Left cardiac atrium (tissue), 4 donors: ENCODE data around the gene DMRTC1. TPM values are rescaled to one million over a fixed set of nuclear protein-coding genes. Genes with fewer than 3 reads are reported as not detected.
"Not testable (repeated sequence)": the region's sequence is repeated elsewhere in the genome, so short reads cannot be mapped to it uniquely, and the experiment has no call there.

Source experiments
- ATAC-seq, 2 donors: fragments of 200-7000 bp; cut with Tn5 transposase; one replicate each; pipeline ENCODE4 v1.9.1; 2020; ENCODE audit warnings: mild to moderate bottlenecking in 2 of 2, moderate library complexity in 2 of 2
- DNase-seq: peaks from one replicate; pipeline ENCODE4 v3.0.0-alpha.2; 2020
- intact Hi-C, 2 donors: fragments of 100-400 bp; cut with DNase I; formaldehyde crosslinking; loops; one replicate each; pipeline versions ENCODE4 v1.14.1 to v1.15.1; 2022 to 2023
- long read RNA-seq: library from polyadenylated mRNA; unstranded; transcript quantifications from one replicate; pipeline ENCODE4 v2.0.0, GENCODE V29; 2021
- total RNA-seq, 2 donors: library from RNA; stranded (reverse); fragmentation: NEBNext Ultra II Directional; extraction: Animal tissue kit (Norgen Biotek cat#: 25700); gene quantifications; one replicate each; pipeline ENCODE4 v1.2.1, GENCODE V29; 2021
- donor health status: DM: no; HTN: yes; CAD: no.
- donor health status: DM: no; HTN: yes; CAD: no; lungs with severe emphysema.
- donor health status: DM: yes; HTN: yes; CAD: no.
- donor health status: Dilated cardiomyopathy.

Gene DMRTC1, protein sequence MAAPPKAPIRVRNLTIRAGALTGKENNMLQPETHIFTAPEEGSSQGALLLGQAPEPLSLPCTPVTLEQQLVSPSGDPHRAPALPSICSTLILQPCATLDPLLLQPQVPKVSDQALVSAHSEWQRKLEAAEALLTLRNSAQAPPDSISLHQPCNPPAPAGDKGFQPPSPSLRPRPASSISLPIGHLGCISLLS
- not detected for total RNA-seq
- long read RNA-seq = 0 reads

DNA sequence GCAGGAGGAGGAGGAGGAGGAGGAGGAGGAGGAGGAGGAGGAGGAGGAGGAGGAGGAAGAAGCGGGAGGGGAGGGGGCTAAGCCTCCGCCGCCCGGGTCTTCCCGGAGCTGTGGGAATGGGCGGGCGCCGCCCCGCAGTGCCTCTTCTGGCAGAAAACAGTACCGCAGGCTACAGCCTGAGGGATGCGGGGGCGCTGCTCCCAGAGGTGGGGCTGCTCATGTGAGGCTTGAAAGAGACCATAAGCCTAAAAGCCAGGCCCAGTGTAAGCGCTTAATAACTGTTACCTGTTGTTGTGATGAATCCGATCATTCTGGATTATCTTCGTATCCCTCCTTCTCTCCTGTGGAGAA, at the start of gene DMRTC1:
TSS of gene DMRTC1 (minus strand) at position 19 of the 351 bp plus-strand sequence. CDS start 68,143 bp downstream, outside the sequence.
- DNase-seq, intact Hi-C loops: not testable (repeated sequence)
- ATAC-seq = peak; percentile 61 to 90

DNA sequence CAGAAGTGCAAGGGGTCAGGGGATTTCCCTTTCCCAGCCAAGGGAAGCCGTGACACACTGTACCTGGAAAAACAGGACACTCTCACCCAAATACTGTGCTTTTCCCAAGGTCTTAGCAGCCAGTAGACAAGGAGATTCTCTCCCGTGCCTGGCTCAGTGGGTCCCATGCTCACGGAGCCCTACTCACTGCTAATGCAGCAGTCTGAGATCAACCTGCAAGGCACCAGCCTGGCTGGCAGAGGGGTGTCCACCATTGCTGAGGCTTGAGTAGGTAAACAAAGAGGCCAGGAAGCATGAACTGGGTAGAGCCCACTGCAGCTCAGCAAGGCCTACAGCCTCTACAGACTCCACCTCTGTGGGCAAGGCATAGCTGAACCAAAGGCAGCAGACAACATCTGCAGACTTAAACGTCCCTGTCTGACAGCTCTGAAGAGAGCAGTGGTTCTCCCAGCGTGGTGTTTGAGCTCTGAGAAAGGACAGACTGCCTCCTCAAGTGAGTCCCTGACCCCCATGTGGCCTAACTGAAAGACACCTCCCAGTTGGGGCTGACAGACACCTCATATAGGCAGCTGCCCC, 37.3 kb upstream of the DMRTC1 start:
- not testable (repeated sequence) for DNase-seq, ATAC-seq

DNA sequence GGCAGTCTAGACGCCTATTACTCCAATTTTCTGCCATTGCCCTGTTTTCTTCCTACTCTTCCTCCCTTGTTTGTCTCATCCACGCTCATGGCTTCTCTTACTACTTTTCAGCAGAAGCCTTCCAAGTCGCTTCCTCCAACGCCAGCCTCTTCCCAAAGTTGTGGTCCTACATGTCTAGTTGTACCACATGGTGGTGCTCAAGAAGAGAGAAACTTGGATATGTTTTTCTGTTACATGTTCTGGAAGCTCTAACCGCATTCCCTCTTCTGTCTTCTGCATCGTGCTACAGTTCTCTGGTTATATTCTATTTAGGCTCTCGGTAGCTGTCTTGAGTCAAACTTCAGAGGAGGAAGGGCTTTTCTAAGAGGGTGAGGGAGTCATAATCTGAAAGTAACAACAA, 31.2 kb upstream of the DMRTC1 start:
- intact Hi-C loops, ATAC-seq, DNase-seq: not testable (repeated sequence)

More for the DNA sequence above, 37.3 kb upstream of the DMRTC1 start:
- intact Hi-C loops = not testable (repeated sequence)

DNA sequence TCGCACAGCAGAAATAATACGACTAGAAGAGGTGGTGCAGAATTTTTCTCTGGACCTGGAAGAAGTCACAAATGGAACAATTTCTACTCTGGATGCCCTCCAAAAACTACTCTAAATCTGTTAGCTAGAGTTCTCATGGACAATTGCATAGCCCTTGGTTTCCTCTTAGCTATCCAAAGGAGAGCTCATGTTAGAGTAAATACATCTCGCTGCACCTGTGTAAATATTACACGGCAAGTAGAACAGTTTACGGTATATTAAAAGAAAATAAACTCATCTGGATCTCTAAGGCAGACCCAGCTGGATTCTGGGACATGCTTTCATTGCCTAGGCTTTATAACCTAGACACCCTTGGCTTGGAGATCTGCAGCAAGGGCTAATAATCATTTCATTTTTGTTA, 28.2 kb upstream of the DMRTC1 start:
- DNase-seq, intact Hi-C loops, ATAC-seq: not testable (repeated sequence)

DNA sequence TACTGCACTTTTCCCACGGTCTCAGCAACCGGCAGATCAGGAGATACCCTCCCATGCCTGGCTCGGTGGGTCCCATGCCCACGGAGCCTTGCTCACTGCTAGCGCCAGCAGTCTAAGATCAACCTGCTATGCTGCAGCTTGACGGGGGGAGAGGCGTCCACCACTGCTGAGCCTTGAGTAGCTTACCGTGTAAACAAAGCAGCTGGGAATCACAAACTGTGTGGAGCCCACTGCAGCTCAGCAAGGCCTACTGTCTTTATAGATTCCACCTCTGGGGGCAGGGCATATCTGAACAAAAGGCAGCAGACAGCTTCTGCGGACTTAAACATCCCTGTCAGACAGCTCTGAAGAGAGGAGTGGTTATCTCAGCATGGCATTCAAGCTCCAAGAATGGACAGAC, 16.3 kb upstream of the DMRTC1 start:
- DNase-seq, ATAC-seq, intact Hi-C loops: not testable (repeated sequence)

DNA sequence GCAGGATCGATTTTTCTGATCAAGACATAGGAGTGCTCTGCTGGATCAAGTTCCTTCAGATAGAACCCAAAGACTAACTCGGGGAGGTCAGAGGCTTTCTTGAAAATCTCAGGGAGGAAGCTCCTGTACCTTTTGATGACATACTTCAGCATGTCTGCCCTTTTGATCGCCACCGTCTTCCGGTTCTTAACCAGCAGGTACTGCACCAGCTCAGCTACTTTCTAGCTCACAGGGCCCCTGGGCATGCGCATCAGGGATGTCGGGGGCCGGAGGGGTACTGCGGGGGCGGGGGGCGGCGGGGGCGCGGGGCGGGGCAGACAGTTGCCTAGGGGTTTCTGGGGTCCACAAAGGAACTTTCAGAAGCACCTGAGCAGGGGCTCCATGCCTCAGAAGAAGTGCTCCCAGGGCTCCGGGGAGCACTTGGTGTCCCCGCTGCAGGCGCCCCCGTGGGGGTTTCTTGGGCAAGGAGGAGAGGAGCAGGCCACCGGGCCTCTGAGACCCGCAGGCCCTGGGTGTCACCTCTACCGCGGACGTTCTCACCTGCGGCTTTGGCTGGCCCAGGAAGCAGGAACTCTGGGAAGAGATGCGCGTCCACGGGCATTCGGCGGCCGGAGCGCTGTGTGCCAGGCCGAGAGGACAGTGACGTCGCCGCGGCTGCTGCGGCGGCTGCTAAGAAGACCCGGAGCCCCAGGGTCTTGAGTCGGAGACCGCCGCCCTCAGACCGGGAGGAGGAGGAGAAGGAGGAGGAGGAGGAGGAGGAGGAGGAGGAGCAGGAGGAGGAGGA, 410 bp downstream of the DMRTC1 start:
- DNase-seq, intact Hi-C loops: not testable (repeated sequence)
- peak; percentile 43 to 63 for ATAC-seq

DNA sequence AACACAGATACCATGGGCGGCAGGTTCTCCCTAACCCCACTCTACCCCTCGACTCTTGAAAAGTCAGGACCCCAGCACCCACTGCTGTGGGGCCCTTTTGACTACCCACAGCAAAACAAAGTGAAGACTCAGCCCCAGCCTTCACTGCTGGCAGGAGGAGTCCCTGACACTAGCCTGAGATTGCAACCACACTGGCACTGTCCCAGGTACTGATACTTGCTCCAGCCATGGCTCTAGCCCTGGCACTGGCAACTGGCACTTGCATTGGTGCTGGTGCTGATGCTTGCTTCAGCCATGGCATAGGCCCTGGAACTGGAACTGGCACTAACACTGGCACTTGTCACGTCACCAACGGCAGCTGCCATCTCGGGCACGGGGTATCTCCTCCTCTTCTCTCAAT, 1.4 kb downstream of the DMRTC1 start:
- DNase-seq, intact Hi-C loops, ATAC-seq: not testable (repeated sequence)

DNA sequence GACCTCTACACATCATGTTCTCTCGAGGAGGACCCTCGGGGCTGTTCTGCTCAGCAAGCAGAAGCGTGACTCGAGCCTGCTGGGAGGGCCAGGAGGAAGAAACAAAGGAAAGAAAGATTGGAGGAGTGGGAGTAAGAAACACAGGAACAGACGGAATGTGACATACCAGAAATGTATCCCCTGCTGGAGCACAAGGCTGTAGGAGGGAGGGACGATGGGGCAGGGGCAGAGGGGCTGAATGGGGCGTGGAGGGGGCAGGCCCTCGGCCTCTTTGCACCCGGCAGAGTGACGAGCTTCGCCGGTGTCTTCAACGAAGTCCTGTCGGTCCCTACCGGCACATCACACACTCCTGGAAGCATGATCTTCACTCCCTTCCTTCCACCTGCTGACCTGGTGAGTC, 5.7 kb downstream of the DMRTC1 start, which contains the start of gene FAM236A:
TSS of gene FAM236A (plus strand) at position 301 of the 400 bp plus-strand sequence. CDS start at position 358, 57 bp downstream.
- DNase-seq, ATAC-seq, intact Hi-C loops: not testable (repeated sequence)

DNA sequence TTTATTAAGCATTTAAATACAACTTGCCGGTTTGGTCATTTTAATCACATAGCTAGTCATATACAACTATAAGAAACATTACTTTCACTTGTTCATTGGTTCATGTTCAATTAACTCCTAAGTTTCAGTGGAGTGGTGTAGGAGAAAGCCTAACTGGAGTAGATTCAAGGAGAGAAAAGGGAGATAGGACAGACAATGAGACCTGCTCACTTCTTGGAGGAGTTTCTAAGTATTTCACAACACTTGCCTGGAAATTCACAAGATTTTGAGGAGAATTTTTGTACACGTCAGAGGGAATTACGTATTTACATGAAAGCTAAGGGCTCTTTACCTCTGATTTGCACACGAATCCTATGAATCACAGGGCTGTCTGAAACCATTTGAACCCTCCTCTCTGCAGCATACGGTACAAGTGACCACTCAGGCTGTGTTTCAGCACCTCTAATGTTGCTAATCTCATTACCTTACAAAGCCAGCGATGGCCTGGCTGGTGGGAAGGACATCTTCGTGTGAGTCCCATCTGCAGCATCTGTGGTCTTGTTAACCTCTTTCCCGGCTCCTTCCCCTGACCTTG, 6.7 kb downstream of the DMRTC1 start:
- DNase-seq, intact Hi-C loops: not testable (repeated sequence)
- ATAC-seq = peak in 1 of 2 donors; percentile 65

DNA sequence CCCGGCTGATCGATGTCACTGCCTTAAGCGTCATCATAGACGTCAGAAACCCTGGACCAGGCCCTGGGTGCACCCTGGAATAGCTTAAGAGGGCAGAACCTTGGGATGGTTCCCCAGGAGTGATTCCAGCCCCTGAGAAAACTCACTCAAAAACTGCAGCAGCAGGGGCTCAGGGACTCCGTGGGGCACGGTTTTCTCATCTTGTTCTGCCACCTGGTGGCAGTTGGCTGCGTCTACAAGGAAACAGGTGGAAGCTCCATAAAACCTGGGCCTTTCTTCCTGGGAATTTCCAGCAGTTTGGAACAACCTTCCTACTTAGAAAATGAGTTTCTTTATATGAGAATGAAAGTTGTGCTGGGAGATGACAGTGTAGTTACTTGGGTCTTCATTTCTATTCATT, 7.2 kb downstream of the DMRTC1 start:
- peak in 1 of 2 donors; percentile 16 for ATAC-seq
- DNase-seq, intact Hi-C loops: not testable (repeated sequence)

DNA sequence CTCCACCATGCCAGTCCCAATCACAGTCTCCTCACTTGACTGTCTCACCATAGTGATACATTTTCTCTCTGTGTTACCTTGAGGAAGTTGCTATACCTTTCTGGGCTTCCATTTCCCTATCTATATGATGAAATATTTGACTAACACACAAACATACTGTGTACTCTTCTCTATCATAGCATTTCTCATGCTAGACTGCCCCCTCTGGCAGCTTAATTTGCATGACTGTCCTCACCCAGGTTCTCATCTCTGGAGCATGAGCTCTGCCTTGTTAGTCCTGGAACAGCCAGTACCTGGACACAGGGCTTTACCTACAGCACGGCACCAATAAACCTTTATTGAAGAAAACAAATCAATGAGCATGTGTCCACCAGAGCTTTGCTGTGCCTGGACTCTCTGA, 11.4 kb downstream of the DMRTC1 start:
- intact Hi-C loops, ATAC-seq, DNase-seq: not testable (repeated sequence)

DNA sequence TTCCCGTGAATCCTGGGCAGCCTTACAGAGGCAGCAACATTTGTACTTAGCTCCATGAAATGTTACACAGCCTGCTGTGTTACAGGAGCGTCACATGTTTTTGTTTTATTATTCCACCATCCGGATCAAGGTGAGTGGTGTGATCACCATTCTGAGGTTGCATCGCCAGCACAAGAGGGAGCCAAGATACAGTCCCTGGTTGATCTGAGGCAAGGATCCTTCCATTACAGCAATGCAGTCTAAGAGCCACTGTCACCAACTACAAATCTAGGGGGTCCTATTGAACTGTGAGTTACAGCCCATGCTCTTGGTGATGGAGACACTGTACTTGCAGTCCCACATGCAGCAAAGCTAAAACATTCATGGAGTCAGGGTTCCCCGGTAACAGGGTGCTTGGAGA, 27.5 kb downstream of the DMRTC1 start:
- DNase-seq, ATAC-seq: not testable (repeated sequence)

DNA sequence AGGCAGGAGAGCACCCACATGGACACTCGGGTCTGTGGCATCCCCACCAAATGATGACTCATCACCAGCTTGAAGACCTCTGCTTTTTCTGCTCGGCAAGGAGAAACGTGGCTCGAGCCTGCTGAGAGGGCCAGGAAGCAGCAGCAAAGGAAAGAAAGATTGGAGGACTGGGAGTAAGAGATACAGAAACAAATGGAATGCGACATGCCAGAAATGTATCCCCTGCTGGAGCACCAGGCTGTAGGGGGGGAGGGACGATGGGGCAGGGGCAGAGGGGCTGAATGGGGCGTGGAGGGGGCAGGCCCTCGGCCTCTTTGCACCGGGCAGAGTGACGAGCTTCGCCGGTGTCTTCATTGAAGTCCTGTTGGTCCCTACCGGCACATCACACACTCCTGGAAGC, 31.3 kb downstream of the DMRTC1 start, which contains the start of gene FAM236C:
TSS of gene FAM236C (plus strand) at position 301 of the 400 bp plus-strand sequence. CDS start 100 bp downstream, outside the sequence.
- DNase-seq, intact Hi-C loops, ATAC-seq: not testable (repeated sequence)

More for the DNA sequence above, 27.5 kb downstream of the DMRTC1 start:
- intact Hi-C loops = not testable (repeated sequence)

DNA sequence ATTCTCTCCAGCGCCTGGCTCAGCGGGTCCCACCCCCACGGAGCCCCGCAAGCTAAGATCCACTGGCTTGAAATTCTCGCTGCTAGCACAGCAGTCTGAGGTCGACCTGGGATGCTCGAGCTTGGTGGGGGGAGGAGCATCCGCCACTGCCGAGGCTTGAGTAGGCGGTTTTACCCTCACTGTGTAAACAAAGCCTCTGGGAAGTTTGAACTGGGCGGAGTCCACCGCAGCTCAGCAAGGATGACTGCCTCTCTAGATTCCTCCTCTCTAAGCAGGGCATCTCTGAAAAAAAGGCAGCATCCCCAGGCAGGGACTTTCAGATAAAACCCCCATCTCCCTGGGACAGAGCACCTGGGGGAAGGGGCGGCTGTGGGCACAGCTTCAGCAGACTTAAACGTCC, 53.9 kb downstream of the DMRTC1 start:
- intact Hi-C loops, DNase-seq, ATAC-seq: not testable (repeated sequence)

DNA sequence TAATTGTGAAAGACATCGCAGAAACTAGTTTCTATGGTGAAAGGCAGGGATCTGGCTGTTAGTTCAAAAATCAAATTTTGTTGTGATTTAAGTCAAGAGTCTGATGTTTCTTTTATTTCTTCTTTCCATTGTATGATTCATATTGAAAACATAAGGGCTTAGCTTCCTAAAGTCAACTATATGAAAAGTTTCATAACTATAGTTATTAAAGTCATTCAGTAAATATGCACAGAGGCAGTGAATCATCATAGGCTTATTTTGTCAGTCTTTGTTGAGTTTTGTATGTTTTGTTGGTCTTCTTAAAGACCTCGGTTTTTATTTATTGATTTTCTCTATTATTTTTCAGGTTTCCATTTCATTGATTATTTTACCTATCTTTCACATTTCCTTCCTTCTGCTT, 60.7 kb downstream of the DMRTC1 start:
- DNase-seq, ATAC-seq, intact Hi-C loops: not testable (repeated sequence)

DNA sequence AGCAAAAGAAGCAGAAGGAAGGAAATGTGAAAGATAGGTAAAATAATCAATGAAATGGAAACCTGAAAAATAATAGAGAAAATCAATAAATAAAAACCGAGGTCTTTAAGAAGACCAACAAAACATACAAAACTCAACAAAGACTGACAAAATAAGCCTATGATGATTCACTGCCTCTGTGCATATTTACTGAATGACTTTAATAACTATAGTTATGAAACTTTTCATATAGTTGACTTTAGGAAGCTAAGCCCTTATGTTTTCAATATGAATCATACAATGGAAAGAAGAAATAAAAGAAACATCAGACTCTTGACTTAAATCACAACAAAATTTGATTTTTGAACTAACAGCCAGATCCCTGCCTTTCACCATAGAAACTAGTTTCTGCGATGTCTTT, 106.1 kb downstream of the DMRTC1 start:
- intact Hi-C loops, DNase-seq, ATAC-seq: not testable (repeated sequence)

DNA sequence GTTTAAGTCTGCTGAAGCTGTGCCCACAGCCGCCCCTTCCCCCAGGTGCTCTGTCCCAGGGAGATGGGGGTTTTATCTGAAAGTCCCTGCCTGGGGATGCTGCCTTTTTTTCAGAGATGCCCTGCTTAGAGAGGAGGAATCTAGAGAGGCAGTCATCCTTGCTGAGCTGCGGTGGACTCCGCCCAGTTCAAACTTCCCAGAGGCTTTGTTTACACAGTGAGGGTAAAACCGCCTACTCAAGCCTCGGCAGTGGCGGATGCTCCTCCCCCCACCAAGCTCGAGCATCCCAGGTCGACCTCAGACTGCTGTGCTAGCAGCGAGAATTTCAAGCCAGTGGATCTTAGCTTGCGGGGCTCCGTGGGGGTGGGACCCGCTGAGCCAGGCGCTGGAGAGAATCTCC, 112.9 kb downstream of the DMRTC1 start:
- DNase-seq, ATAC-seq, intact Hi-C loops: not testable (repeated sequence)
